Raji (cell line): ENCODE data around the gene SP110.

Experiments
- POLR2A ChIP-seq: IDR thresholded peaks from 2 replicates; pipeline ENCODE4 v1.6.1; 2011; ENCODE audit warnings: low read depth, low read length, control low read depth; ENCODE audit not compliant: insufficient read depth

Gene SP110

DNA sequence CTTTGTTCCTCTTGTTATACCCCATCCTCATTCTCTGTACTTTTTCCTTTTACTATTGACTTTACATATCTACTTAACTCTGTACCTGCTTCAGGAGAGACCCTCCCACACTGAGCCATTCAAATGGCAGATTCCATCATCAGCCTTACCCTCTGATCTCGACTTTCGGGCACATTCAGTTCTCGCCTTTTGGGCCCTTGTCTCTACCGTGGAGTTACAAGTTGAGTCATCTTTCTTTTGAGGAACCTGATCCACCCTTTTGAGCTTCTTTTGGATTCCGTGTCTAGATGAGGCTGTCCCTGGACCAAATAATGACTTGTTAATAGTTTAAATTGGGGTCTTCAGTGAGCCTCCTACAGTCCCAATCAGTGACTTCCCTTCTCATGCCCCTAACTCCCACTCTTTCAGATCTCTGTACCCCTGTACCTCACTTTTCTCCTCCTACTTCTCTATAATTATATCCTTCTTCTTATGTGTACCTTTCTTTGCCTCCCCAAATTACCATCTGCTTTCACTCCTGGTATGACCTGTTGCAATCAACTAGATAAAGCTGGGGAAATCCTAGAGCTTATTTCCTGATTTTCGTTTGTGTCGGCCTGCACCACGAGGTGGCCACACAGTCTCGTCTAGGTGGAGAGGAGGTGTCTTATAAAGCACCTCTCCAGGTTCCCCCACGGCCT, 17.2 kb downstream of the SP110 start:
- no peak for TF ChIP-seq POLR2A

DNA sequence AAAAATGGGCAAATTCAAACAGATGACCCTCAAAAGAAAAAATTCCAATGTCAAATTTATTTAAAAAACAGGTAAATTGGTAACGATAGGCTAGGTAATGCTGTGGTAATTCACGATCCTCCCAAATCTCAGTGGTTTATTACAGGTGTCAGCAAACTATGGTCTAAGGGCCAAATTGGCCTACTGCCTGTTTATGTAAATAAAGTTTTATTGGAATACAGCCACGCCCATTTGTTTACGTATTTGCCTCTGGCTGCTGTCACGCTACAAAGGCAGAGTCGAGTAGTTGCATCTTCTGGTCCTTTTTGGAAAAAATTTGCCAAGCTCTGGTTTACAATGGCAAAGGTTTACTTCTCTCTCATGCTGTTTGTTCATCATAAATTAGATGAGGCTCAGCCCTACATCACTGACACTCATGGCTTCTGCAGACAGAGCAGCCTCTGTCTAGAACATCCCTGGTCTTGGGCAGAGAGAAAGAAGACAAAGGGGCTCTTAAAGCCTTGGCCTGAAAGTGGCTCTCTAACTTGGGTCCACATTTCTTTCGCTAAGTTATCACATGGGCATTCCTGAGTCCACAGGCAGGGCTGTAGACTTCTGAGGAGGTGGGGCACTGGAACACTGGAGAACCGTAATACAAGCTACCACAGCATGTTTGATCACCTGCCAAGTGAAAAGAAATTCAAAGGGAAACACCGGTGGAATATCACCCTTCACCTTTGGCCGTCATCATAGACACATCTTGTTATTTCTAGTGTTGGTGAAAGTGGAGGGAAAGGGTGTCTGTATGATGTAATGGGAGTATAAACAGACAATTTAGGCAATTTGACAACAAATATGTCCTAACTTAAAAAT, 34.8 kb downstream of the SP110 start:
- TF ChIP-seq POLR2A: no peak

DNA sequence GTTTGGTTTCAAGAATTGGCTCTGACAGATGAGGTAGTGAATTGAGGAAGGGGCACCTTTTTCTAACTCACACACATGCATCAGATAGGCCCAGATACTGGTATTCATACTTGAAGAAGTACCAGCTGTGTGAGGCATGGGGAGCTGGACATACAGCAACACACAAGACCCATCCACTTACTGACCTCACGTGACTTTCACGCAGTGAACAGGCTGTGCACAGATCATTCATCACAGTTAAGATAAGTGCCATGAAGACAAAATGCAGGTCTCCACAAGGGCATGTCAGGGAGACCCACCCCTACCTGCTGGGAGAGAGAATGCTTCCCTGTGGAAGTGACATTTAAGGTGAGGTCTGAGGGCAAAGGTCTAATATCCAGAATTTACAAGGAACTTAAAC, 38.6 kb downstream of the SP110 start:
- no peak for TF ChIP-seq POLR2A

DNA sequence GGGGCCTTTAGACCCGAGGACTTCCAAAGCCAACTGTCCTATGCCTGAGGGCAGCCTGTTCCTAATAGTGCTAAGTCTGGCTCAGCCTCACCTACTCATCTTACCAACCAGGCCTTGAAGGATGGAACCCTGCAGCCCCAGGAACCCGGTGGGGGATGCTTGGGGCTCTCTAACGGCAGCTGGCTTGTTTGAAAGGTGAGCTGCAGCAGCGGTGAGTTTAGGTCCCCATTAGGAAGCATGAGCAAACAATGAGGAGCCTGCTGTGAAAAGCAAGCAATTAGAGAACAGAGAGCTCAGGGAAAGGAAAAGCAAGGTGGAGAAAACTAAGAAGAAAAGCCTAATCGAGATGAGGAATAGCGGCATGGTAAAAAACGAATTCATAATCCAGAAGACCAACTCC, 39.9 kb downstream of the SP110 start:
- no peak for TF ChIP-seq POLR2A

DNA sequence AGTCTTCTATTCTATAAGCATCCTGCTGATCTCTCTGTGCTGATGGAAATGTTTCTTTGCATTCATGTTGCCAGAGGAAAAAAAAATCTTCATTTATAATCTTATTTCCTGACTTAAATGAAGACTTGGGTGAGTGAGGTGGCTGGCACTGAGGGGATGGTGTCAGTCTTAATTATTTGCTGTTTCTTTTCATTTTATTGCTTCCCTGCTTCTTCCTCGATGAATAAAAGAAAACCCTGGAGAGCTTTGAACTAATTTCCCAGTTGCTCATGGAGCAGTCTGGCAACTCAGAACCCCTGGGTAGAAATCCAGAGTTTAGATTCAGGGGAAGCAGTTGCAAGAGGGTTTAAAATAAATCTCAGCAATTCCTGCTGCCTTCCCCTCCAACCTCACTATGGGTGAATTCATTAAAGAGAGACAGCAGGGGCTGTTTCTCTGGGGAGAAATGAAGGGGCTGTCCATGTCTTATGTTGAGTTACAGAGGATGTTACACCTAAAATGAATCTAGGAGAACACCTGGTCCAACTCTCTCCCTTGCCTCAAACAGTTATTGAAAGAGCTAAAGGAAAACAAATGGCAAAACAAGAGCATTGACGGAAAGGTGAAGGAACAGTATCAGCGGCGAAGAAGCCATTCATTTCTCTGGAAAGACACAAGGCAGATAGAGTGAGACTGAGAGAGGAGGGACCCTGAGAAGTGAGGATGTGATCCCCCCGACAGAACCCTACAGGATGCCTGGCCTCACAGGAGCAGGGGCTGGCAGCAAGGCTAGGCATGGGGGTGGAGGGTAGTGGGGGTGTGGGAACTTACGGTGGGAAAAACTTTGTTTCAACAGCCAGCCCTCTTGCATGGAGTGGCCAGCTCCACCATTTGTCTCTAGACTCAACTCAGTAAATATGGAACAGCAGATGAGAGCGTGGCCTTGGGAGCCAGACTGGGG, 41.0 kb downstream of the SP110 start:
- no peak for TF ChIP-seq POLR2A

DNA sequence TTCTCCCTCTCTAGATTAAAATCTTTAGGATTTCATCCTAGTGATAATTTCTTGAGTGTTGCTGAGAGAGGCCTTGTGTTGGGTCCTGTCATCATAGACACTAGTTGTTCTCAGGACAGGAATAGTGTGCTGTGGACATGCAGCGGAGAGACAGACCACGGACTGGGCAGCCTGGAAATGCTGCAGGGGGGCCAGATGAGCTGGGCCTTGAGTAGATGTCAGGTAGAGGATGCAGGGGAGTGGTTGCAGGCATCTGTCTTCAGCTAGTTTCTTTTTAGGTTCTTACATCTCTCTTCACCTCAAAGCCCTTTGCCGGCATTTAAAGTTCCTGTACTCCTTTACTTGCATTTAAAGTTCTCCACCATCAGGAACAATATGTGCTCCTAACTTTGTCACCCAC, 42.8 kb downstream of the SP110 start:
- no peak for TF ChIP-seq POLR2A

DNA sequence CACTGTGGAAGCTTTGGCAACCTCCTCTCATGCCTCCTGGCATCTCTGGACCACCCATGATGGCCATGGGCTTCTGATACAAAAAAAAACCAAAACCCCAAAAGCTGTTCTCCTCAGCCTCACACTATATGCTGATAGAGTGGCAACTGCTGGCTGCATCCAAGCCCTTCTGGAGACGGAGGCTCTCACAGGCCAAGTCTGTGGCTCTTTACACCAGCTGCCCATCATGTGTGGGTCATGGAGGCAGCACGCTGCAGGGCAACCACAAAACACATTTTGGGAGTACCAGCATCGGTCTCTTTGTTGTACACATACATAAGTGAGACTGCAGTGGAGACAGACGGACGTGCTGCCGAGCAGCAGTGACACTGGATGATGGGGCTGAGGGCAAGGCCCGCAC, 45.3 kb downstream of the SP110 start:
- no peak for TF ChIP-seq POLR2A

DNA sequence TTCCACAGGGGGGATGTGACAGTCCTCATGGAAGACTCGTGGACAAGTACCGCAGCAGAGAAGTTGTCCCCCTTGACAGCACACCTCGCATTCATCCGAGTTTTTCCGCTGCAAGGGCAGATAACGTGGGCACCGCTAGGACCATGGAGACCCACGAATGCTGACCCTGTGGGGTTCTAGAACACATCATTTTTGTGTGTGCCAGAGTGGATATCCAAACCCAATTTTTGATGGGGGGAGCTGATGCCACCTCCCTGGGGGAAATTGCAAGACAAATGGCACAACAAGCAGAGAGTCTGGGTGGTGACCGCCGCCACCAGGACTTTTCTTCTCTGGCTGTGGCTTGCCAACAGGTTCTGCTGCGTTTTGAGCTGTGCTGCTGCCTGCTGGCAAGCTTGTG, 46.9 kb downstream of the SP110 start:
- no peak for TF ChIP-seq POLR2A

DNA sequence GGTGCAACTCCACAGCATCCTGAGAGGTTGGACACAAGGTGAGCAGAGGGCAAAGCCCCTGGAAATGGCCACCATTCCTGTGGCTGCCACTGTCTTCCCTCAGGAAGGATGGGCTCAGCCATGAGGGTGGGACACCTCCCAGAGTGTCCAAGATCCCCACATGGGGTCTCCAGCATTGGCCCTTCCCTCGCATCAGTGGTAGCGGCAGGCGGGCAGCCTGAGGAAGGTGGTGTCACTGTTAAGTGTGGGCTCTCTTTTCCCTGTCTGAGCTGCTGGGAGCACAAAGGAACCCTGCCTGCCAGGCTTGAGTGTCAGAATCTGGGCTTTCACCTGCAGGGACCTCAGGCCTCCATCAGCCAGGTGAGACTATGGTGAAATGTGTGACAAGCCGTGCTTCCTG, 47.6 kb downstream of the SP110 start:
- no peak for TF ChIP-seq POLR2A

DNA sequence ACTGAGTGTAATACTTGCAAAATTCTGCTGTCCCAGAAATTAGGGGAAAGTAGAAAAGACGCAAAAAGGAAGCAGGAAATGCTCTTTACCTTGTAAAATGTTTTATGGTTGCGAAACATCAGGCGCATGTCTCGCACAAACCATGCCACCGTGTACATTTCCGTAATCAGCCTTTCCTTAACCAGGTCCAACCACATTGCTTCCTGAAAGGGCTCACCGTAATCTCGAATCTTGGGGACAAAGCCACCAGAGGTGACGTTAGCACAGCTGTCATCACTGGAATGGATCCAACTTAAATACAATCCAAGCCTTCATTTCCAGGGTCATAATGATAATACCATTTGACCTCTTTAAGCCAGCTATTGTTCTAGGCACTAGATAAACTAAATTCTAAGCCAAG, 49.3 kb downstream of the SP110 start:
- no peak for TF ChIP-seq POLR2A

DNA sequence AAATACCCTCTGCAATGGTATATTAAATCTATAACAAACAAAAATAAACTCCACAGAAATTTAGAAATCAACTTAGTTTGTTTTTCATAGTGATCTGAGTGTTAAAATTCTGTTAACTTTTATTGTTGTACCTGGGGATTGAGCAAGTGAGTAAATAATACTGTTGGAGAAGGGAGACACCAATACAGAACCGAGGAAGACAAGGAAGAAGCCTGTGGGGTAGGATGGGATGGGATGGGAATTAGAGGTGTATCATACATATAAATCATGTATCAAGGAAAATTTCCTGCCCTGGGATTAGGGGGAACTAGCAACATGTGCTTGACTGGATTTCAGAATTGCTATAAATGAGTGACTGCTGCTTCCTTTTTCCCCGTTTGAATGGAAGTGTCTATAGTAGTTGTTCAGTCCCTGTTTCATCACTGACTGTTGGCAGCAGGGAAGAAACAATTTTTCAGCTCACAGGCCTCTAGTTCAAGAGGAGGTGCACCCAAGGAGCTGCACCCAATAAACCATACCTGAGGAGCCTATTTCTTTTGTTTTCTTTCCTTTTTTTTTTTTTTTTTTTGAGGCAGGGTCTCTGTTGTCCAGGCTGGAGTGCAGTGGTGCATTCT, 53.1 kb downstream of the SP110 start:
- TF ChIP-seq POLR2A: no peak

DNA sequence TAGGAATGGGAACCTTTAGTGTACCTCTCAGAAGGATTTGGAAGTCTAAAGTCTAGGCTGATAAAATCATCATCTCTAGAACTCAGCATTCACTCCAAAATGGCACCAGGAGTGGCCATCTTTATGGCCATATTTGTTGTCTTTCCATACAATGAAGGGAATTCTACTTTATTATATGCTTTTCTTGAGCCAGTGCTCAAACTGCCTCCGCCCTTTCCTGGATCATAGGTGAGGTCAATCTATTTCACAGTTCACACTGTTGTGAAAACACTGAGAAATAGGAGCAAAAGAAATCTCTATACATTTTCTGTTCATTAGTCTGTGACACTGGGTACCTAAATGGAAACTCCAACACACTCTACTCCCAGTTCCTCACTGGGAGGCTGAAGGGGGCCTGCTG, 55.6 kb downstream of the SP110 start:
- no peak for TF ChIP-seq POLR2A

DNA sequence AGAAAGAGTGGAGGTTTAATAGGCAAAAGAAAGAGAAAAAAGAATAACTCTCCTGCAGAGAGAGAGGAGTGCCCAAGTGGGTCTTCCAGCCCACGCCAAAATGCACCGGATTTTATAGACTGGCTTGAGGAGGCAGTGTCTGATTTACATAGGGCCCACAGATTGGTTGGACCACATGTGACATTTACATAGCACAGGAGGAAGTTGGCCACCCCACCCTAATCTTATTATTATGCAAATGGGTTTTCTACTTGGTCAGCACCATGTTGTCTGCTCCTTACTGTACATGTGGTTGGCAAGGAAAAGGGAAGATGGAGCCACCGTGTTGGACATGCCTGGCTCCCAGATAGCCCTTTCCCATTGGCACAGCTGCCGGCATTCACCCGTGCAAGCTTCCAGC, 56.8 kb downstream of the SP110 start:
- TF ChIP-seq POLR2A: no peak

DNA sequence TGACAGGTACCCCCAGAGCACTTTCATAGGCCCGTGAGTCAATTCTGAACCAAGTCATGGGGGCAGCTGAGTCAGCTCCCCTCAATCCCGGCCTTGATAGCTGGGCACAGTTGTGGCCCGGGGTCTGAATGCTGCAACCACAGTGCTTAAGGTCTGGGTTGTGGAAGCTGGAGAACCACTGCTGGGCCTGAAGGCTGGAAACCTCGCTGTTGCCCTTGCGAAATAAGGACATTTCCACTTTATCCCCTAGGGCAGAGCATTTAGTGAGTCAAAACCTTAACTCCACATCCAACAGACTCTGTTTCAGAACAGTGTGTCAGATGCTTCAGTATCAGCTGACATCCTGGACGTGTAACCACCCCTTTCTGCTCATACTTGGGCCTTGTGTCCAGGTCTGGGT, 58.6 kb downstream of the SP110 start:
- TF ChIP-seq POLR2A: no peak

DNA sequence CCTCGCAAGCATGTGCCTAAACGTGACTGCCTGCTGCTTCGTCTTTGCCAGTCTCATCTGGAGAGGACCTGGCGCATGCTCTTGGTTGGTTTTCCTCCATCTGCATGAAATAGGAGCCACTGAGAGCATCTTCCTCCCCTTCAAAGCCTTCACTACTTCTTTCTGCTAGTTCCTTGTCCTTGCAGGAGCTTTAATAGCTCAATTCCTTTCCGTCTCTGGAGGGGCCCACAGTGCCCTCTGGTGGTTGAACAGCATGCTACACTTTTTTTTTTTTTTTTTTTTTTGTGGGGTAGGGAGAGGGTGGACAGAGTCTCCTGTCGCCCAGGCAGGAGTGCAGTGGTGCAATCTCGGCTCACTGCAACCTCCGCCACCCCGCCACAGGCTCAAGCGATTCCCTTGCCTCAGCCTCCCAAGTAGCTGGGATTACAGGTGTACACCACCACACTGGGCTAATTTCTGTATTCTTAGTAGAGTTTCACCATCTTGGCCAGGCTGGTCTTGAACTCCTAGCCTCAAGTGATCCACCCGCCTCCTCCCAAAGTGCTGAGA, 59.6 kb downstream of the SP110 start:
- no peak for TF ChIP-seq POLR2A
